Cardiac septum (tissue), 1 donor: Measurements from ENCODE around the gene FAM118A. TPM values are rescaled to one million over a fixed set of nuclear protein-coding genes. Genes with fewer than 3 reads are reported as not detected.

Source experiments
- DNase-seq: peaks from one replicate; pipeline ENCODE4 v3.0.0-alpha.2; 2020; ENCODE audit warnings: low spot score
- intact Hi-C: fragments of 100-400 bp; cut with DNase I; formaldehyde crosslinking; loops from one replicate; pipeline ENCODE4 v1.14.0; 2022
- total RNA-seq: library from RNA; stranded (reverse); fragmentation: NEBNext Ultra II Directional; extraction: Animal tissue kit (Norgen Biotek cat#: 25700); gene quantifications from one replicate; pipeline ENCODE4 v1.2.1, GENCODE V29; 2021
- donor health status: DM: no; HTN: no; CAD: no.

The FAM118A gene
- total RNA-seq, 1 donor from 2014 or later: 15.6 TPM

GRCh38 chr22:45305456-45306075, 4.2 kb upstream of the FAM118A start:
- DNase-seq: no peak
- intact Hi-C loops: no loop called here

GRCh38 chr22:45306139-45306538, 3.6 kb upstream of the FAM118A start:
- intact Hi-C loops: no loop called here
- no peak for DNase-seq

GRCh38 chr22:45308391-45308956, 1.3 kb upstream of the FAM118A start:
- DNase-seq: no peak
- intact Hi-C loops: no loop called here

GRCh38 chr22:45308957-45309421, 745 bp upstream of the FAM118A start:
- no peak for DNase-seq
- intact Hi-C loops: no loop called here

GRCh38 chr22:45310331-45310976, 720 bp downstream of the FAM118A start:
- intact Hi-C loops: no loop called here
- DNase-seq: no peak

- DNase-seq: no peak
- intact Hi-C loops: no loop called here
Measured at GRCh38 chr22:45310977-45311531, 1.3 kb downstream of the FAM118A start.

GRCh38 chr22:45312415-45312814, 2.7 kb downstream of the FAM118A start:
- no peak for DNase-seq
- intact Hi-C loops: no loop called here

- no peak for DNase-seq
- intact Hi-C loops: no loop called here
Measured at GRCh38 chr22:45312856-45313255, 3.1 kb downstream of the FAM118A start.

GRCh38 chr22:45314054-45314721, 4.5 kb downstream of the FAM118A start:
- intact Hi-C loops: no loop called here

GRCh38 chr22:45314786-45315185, 5.1 kb downstream of the FAM118A start:
- DNase-seq: no peak
- intact Hi-C loops: loop anchor here (5.0 kb wide), 1 partner anchor 123 kb away; no protein-coding TSS in a partner anchor

More at GRCh38 chr22:45314054-45314721, 4.5 kb downstream of the FAM118A start:
- DNase-seq: no peak

- intact Hi-C loops: loop anchor here (5.0 kb wide), 1 partner anchor 120 kb away; no protein-coding TSS in a partner anchor
- no peak for DNase-seq
Measured at GRCh38 chr22:45316796-45317526, 7.2 kb downstream of the FAM118A start.

GRCh38 chr22:45317551-45318167, 7.9 kb downstream of the FAM118A start:
- intact Hi-C loops: loop anchor here (5.0 kb wide), 1 partner anchor 120 kb away; no protein-coding TSS in a partner anchor
- DNase-seq: no peak

- intact Hi-C loops: loop anchor here (5.0 kb wide), 1 partner anchor 119 kb away; no protein-coding TSS in a partner anchor
- DNase-seq: no peak
Measured at GRCh38 chr22:45318168-45318557, 8.4 kb downstream of the FAM118A start.

GRCh38 chr22:45318558-45319323, 9.0 kb downstream of the FAM118A start:
- DNase-seq: no peak
- intact Hi-C loops: loop anchor here (5.0 kb wide), 1 partner anchor 119 kb away; no protein-coding TSS in a partner anchor

- intact Hi-C loops: loop anchor here (5.0 kb wide), 1 partner anchor 118 kb away; no protein-coding TSS in a partner anchor
- DNase-seq: no peak
Measured at GRCh38 chr22:45319324-45319685, 9.6 kb downstream of the FAM118A start.

- DNase-seq: no peak
- intact Hi-C loops: no loop called here
Measured at GRCh38 chr22:45320357-45320976, 10.7 kb downstream of the FAM118A start.

- DNase-seq: no peak
Measured at GRCh38 chr22:45321827-45322226, 12.1 kb downstream of the FAM118A start.

More at GRCh38 chr22:45321827-45322226, 12.1 kb downstream of the FAM118A start:
- intact Hi-C loops: no loop called here
